Measurements from ENCODE around the gene CDK8. TPM values are rescaled to one million over a fixed set of nuclear protein-coding genes. Genes with fewer than 3 reads are reported as not detected.

Gene CDK8
- total RNA-seq, result 11.5 and 13.1 TPM in 2 replicates

DNA sequence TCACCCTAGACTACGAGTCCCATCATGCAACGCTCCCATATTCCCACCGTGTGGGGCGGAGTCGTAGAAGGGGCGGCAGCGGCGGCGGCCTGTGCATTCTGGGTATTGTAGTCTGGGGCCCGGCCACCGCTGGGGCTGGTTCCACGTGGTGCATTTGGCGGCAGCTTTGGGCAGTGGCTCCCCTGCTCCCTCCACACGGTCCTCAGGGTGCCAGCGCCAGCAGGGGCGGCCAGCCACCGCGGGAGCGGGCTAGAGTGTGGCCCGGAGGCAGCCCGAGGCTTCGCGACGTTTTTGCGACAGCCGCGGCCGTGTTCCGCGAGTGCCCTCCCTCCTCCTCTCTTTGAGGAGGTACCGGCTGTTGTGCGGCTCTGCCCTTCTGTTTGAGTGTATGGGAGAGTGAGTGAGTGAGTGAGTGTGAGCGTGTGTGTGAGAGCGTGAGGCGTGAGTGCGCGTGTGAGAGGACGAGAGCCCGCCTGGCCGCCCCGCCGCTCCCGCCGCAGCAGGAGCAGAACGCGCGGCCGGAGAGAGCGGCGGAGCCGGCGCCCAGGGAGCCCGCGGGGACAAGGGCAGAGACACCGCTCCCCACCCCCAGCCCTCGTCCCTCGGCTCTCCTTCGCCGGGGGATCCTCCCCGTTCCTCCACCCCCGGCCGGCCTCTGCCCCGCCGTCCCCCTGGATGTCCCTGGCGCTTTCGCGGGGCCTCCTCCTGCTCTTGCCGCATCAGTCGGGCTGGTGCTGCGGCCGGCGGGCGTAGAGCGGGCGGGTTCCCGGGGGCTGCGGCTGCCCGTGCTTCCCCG lies at the start of gene CDK8:
CDK8 (plus strand) TSS at position 343 of the 796 bp plus-strand sequence. CDS start 513 bp downstream, outside the sequence.

DNA sequence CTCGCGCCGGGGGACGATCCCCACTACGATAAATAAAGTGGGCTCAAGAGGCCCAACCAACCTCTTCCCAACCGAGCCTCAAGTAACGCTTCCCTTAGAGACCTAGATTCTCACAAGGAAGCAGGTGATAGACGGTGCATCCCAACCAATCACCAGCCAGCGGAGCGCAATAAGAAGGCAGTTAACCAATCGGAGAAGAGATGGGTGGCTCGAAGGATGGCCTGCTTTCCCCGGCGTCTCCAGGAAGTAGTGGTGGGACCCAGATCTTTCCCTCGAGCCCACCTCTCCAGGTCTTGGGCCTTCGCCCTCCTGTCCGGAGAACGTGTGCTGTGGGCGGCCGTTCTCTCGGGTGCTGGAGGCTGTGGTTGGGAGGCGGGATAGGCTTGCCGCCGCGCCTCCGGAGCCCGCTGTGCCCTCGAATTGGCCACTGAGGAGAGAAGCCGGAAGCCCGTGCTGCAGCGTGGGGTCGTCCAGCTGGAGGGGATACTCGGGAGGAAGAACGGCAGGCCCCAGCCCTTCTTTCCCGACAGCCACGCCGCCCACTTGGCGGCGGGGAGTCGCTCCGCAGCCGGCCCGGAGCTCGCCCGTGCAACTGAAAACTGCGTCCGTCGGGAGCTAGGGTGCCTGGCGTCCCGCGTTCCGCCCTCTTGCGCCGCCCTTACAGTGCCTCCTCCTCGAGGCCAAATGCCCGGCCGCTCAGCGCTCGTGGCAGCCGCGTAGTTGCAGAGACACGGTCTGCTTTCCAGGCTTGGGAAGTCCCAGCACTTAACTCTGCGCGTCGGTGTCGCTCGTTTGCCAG lies 32.0 kb upstream of the CDK8 start, which contains the start of gene RNF6:
RNF6 (minus strand) TSS at position 594 of the 799 bp plus-strand sequence. CDS start 2,665 bp downstream, outside the sequence.

Other genes with a start within 250 kb of the CDK8 start
- gene SHISA2, start 202.1 kb upstream of the CDK8 start, total RNA-seq, result 2.4 and 4.4 TPM in 2 replicates
- gene RNF6, start 31.8 kb upstream of the CDK8 start, total RNA-seq, result 48.2 and 51.0 TPM in 2 replicates